HG03280 (cell line): ENCODE results near the gene IFT52.
"Not testable (repeated sequence)": the region's sequence is repeated elsewhere in the genome, so short reads cannot be mapped to it uniquely, and the experiment has no call there.

Experiments used
- ATAC-seq: cut with Tn5 transposase; IDR thresholded peaks from one replicate; pipeline ENCODE4 v1.9.1; 2021; ENCODE audit warnings: mild to moderate bottlenecking, moderate library complexity; ENCODE audit not compliant: unreplicated experiment

The IFT52 gene

GRCh38 chr20:43565758-43566104 is 25.0 kb upstream of the IFT52 start:
- ATAC-seq = no peak

- no peak for ATAC-seq
Measured at GRCh38 chr20:43567477-43567876, 23.3 kb upstream of the IFT52 start.

GRCh38 chr20:43568706-43569105 is 22.0 kb upstream of the IFT52 start:
- ATAC-seq = no peak

- ATAC-seq = no peak
Measured at GRCh38 chr20:43569282-43569681, 21.5 kb upstream of the IFT52 start.

GRCh38 chr20:43570496-43570895 is 20.2 kb upstream of the IFT52 start:
- ATAC-seq = no peak

GRCh38 chr20:43571310-43571709 is 19.4 kb upstream of the IFT52 start:
- ATAC-seq = no peak

- no peak for ATAC-seq
Measured at GRCh38 chr20:43571771-43572170, 19.0 kb upstream of the IFT52 start.

- ATAC-seq = no peak
Measured at GRCh38 chr20:43572891-43573290, 17.8 kb upstream of the IFT52 start.

- ATAC-seq = no peak
Measured at GRCh38 chr20:43576108-43576507, 14.6 kb upstream of the IFT52 start.

GRCh38 chr20:43579861-43580793 is 10.6 kb upstream of the IFT52 start:
- ATAC-seq = no peak

- no peak for ATAC-seq
Measured at GRCh38 chr20:43583133-43583864, 7.4 kb upstream of the IFT52 start.

- no peak for ATAC-seq
Measured at GRCh38 chr20:43583982-43584432, 6.7 kb upstream of the IFT52 start.

GRCh38 chr20:43584448-43585136 is 6.1 kb upstream of the IFT52 start:
- no peak for ATAC-seq

- no peak for ATAC-seq
Measured at GRCh38 chr20:43586641-43587040, 4.1 kb upstream of the IFT52 start.

GRCh38 chr20:43588526-43588925 is 2.2 kb upstream of the IFT52 start:
- ATAC-seq = not testable (repeated sequence)

- no peak for ATAC-seq
Measured at GRCh38 chr20:43590036-43590391, 723 bp upstream of the IFT52 start.

- ATAC-seq = not testable (repeated sequence)
Measured at GRCh38 chr20:43601960-43602359, 11.2 kb downstream of the IFT52 start.

- ATAC-seq = no peak
Measured at GRCh38 chr20:43603124-43603523, 12.4 kb downstream of the IFT52 start.

- ATAC-seq = no peak
Measured at GRCh38 chr20:43605715-43606114, 15.0 kb downstream of the IFT52 start.

- ATAC-seq = not testable (repeated sequence)
Measured at GRCh38 chr20:43607278-43607677, 16.5 kb downstream of the IFT52 start.

GRCh38 chr20:43631598-43631997 is 40.9 kb downstream of the IFT52 start:
- ATAC-seq = no peak
